NOMO-1 treated with DMSO at 0.1 percent for 48 hours (cell line): Measurements from ENCODE around the gene AMMECR1L.
"Not testable (repeated sequence)": the region's sequence is repeated elsewhere in the genome, so short reads cannot be mapped to it uniquely, and the experiment has no call there.

ENCODE experiments used
- DNase-seq: peaks from one replicate; lab custom pipeline; 2025; ENCODE audit not compliant: unreplicated experiment; lab: John Stamatoyannopoulos, UW

AMMECR1L gene

GRCh38 chr2:127887776-127888130 is 2.0 kb upstream of the AMMECR1L start:
- no peak for DNase-seq

GRCh38 chr2:127887082-127887775 is 1.5 kb upstream of the AMMECR1L start:
- DNase-seq: no peak

- DNase-seq: not testable (repeated sequence)
Observed at GRCh38 chr2:127886593-127886935, 808 bp upstream of the AMMECR1L start.

- DNase-seq: peak; percentile 23
Observed at GRCh38 chr2:127884861-127885740, 655 bp downstream of the AMMECR1L start.

- no peak for DNase-seq
Observed at GRCh38 chr2:127884436-127884835, 1.3 kb downstream of the AMMECR1L start.

- no peak for DNase-seq
Observed at GRCh38 chr2:127879899-127880298, 5.9 kb downstream of the AMMECR1L start.

- no peak for DNase-seq
Observed at GRCh38 chr2:127877626-127878025, 8.1 kb downstream of the AMMECR1L start.

GRCh38 chr2:127877136-127877535 is 8.6 kb downstream of the AMMECR1L start:
- no peak for DNase-seq

GRCh38 chr2:127874378-127875269 is 11.1 kb downstream of the AMMECR1L start:
- DNase-seq: no peak

- no peak for DNase-seq
Observed at GRCh38 chr2:127873707-127874303, 12.0 kb downstream of the AMMECR1L start.

- DNase-seq: no peak
Observed at GRCh38 chr2:127872354-127872753, 13.4 kb downstream of the AMMECR1L start.

- no peak for DNase-seq
Observed at GRCh38 chr2:127865926-127866325, 19.8 kb downstream of the AMMECR1L start.

GRCh38 chr2:127864877-127865276 is 20.9 kb downstream of the AMMECR1L start:
- no peak for DNase-seq

- DNase-seq: no peak
Observed at GRCh38 chr2:127862228-127862627, 23.5 kb downstream of the AMMECR1L start.

- DNase-seq: no peak
Observed at GRCh38 chr2:127860130-127860529, 25.6 kb downstream of the AMMECR1L start.

GRCh38 chr2:127859712-127860085 is 26.1 kb downstream of the AMMECR1L start:
- no peak for DNase-seq

GRCh38 chr2:127857265-127857808 is 28.4 kb downstream of the AMMECR1L start:
- DNase-seq: peak; percentile 21

- no peak for DNase-seq
Observed at GRCh38 chr2:127853671-127854070, 32.1 kb downstream of the AMMECR1L start.

GRCh38 chr2:127852388-127852787 is 33.4 kb downstream of the AMMECR1L start:
- no peak for DNase-seq

- DNase-seq: no peak
Observed at GRCh38 chr2:127847931-127848330, 37.8 kb downstream of the AMMECR1L start.

- no peak for DNase-seq
Observed at GRCh38 chr2:127844973-127845372, 40.8 kb downstream of the AMMECR1L start.
